Measurements from ENCODE around the gene CHCHD3. TPM values are rescaled to one million over a fixed set of nuclear protein-coding genes. Genes with fewer than 3 reads are reported as not detected.

Gene CHCHD3
- total RNA-seq, 2 experiments from 2014 or later = 83.5 to 83.8 TPM

DNA sequence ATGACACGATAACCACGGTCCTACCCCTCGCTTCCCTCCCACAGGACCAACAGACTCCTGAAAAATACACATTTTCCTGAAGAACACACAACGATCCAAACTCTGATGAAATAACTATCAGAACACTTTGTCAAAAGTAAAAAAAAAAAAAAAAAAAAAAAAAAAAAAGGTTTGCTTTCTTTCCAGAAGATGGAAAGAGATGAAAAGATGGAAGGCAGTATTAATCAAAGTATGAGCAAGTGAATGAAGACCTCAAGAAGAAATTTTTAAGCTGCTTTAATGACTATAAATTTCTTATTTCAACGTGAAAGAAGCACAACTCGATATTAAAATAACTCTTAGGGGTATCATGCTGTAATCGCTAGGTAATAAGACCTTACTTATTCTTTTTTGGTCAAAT lies 202.3 kb downstream of the CHCHD3 start:
- H3K27ac ChIP-seq (ENCODE audit: low read depth, low read length, poor library complexity, severe bottlenecking) = no peak overlapping the region
- TF ChIP-seq, protein P1, sequence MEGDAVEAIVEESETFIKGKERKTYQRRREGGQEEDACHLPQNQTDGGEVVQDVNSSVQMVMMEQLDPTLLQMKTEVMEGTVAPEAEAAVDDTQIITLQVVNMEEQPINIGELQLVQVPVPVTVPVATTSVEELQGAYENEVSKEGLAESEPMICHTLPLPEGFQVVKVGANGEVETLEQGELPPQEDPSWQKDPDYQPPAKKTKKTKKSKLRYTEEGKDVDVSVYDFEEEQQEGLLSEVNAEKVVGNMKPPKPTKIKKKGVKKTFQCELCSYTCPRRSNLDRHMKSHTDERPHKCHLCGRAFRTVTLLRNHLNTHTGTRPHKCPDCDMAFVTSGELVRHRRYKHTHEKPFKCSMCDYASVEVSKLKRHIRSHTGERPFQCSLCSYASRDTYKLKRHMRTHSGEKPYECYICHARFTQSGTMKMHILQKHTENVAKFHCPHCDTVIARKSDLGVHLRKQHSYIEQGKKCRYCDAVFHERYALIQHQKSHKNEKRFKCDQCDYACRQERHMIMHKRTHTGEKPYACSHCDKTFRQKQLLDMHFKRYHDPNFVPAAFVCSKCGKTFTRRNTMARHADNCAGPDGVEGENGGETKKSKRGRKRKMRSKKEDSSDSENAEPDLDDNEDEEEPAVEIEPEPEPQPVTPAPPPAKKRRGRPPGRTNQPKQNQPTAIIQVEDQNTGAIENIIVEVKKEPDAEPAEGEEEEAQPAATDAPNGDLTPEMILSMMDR (conservative IDR thresholded peaks at IDR 0.05; ENCODE audit: low read length) = no peak
- TF ChIP-seq EZH2phosphoT487 (IDR thresholded peaks at IDR 0.05; ENCODE audit: borderline replicate concordance, low read depth, low read length) = no peak
- H3K36me3 ChIP-seq (ENCODE audit: insufficient read depth, low read length) = peaks cover 26% of the 10 kb centered on the region
- H3K4me3 ChIP-seq (ENCODE audit: low read depth, low read length, poor library complexity, severe bottlenecking) = no peak overlapping the region
- H3K79me2 ChIP-seq (ENCODE audit: insufficient read depth, low read depth, low read length) = no peaks in the 10 kb centered on the region
- ChIA-PET CTCF (ENCODE audit: unreplicated experiment) (no interaction called here), POLR2A (interaction anchor here (0.6 to 1.2 kb wide), 3 partner anchors 27 to 172 kb away, joined by 3 to 4 read pairs (median 4); no protein-coding TSS in a partner anchor)
- intact Hi-C loops (cut with micrococcal nuclease; ENCODE audit: unreplicated experiment) = no loop called here
- no peaks in the 10 kb centered on the region for H4K20me1 ChIP-seq (ENCODE audit: insufficient read depth, low read length)
- H3K9me2 ChIP-seq (ENCODE audit: insufficient read depth, low read length) = no peaks in the 10 kb centered on the region
- H3K9me3 ChIP-seq (ENCODE audit: low read length) = no peaks in the 10 kb centered on the region
- H3K4me2 ChIP-seq (ENCODE audit: low read length) = no peak overlapping the region
- H3K4me1 ChIP-seq (ENCODE audit: insufficient read depth, low read length, poor library complexity, severe bottlenecking) = no peaks in the 10 kb centered on the region
- no TSS peak for BruUV-seq (replicated peaks)
- H2AFZ ChIP-seq (ENCODE audit: low read length) = no peak overlapping the region
- no peak for DNase-seq (ENCODE audit: low spot score)

DNA sequence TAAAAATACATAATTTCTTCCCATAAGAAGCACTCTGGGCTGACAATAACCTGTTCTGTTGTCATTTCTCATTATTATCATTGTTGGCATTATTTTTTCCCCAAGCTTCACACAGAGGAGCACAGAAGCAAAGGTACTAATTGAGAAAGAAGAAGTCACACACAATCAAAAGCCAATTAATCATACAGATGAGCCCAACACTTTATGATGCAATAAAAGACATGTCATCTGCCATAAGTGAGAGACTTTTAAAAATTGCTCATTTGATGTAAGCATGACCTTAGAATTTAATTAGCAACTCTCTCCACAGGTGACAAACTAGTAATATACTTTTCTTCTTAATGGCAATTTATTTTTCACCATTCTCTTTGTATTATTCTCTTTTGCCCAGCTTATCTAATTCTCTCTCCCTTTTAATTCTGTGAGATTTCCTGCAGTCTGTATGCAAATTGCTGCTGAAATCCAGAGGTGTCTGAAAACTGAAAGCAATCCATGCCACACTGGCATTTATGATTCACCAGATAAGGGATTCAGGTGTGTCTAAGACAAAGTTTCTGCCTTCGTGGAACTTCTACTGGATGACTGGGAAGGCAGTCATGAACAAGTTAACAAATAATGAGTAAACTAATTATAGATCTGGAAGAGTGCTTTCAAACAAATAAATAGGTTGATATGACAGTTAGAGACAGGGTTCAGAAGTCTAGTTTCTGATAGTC lies 203.5 kb downstream of the CHCHD3 start:
- Histone ChIP-seq H3K4me3 (ENCODE audit: low read depth, low read length, poor library complexity, severe bottlenecking) (no peak overlapping the region), H3K9me3 (ENCODE audit: low read length) (no peaks in the 10 kb centered on the region), H3K79me2 (ENCODE audit: insufficient read depth, low read depth, low read length) (no peaks in the 10 kb centered on the region), H4K20me1 (ENCODE audit: insufficient read depth, low read length) (no peaks in the 10 kb centered on the region), H3K36me3 (ENCODE audit: insufficient read depth, low read length) (peaks cover 15% of the 10 kb centered on the region; the same call in 1 of the 2 replicates), H3K4me1 (ENCODE audit: insufficient read depth, low read length, poor library complexity, severe bottlenecking) (no peaks in the 10 kb centered on the region), H3K9me2 (ENCODE audit: insufficient read depth, low read length) (no peaks in the 10 kb centered on the region), H3K27ac (ENCODE audit: low read depth, low read length, poor library complexity, severe bottlenecking) (no peak overlapping the region), H3K4me2 (ENCODE audit: low read length) (no peak overlapping the region), H2AFZ (ENCODE audit: low read length) (no peak overlapping the region)
- no peak for DNase-seq (ENCODE audit: low spot score)
- POLR2A ChIA-PET = interaction anchor here (1.2 kb wide), 1 partner anchor 45 kb away, joined by 4 read pairs; no protein-coding TSS in a partner anchor
- intact Hi-C loops (cut with micrococcal nuclease; ENCODE audit: unreplicated experiment) = no loop called here
- no TSS peak for BruUV-seq (replicated peaks)
- CTCF ChIA-PET (ENCODE audit: unreplicated experiment) = no interaction called here
- TF ChIP-seq, protein P1 (conservative IDR thresholded peaks at IDR 0.05; ENCODE audit: low read length) = no peak
- TF ChIP-seq EZH2phosphoT487 (IDR thresholded peaks at IDR 0.05; ENCODE audit: borderline replicate concordance, low read depth, low read length) = no peak

DNA sequence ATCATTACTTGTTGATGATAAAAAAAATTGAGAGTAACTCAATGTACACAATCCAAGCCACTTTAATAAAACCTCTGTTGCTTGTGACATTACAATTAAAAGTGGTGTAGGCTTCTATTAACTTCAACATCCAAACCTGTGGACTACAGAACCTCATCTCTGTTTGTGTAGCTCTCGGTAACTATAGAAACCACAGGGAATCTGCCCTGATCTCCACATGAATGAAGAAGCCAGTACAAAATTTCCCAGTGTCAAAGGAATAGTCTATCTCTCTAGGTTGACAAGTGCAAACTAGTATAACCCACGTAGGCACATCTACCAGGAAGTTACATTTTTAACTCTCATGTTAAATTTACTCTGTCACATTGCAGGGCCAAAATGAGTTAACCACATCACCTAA lies 204.3 kb downstream of the CHCHD3 start:
- no peak for DNase-seq (ENCODE audit: low spot score)
- peaks cover 14% of the 10 kb centered on the region; the same call in 1 of the 2 replicates for H3K36me3 ChIP-seq (ENCODE audit: insufficient read depth, low read length)
- H3K9me2 ChIP-seq (ENCODE audit: insufficient read depth, low read length) = no peaks in the 10 kb centered on the region
- ChIA-PET POLR2A (interaction anchor here (1.2 to 1.4 kb wide), 2 partner anchors 20 to 44 kb away, joined by 3 to 4 read pairs; no protein-coding TSS in a partner anchor), CTCF (ENCODE audit: unreplicated experiment) (no interaction called here)
- H3K27ac ChIP-seq (ENCODE audit: low read depth, low read length, poor library complexity, severe bottlenecking) = no peak overlapping the region
- intact Hi-C loops (cut with micrococcal nuclease; ENCODE audit: unreplicated experiment) = no loop called here
- no peaks in the 10 kb centered on the region for H3K9me3 ChIP-seq (ENCODE audit: low read length)
- H3K79me2 ChIP-seq (ENCODE audit: insufficient read depth, low read depth, low read length) = no peaks in the 10 kb centered on the region
- no peak for TF ChIP-seq EZH2phosphoT487 (IDR thresholded peaks at IDR 0.05; ENCODE audit: borderline replicate concordance, low read depth, low read length)
- TF ChIP-seq, protein P1 (conservative IDR thresholded peaks at IDR 0.05; ENCODE audit: low read length) = no peak
- H3K4me1 ChIP-seq (ENCODE audit: insufficient read depth, low read length, poor library complexity, severe bottlenecking) = no peaks in the 10 kb centered on the region
- no peak overlapping the region for H3K4me2 ChIP-seq (ENCODE audit: low read length)
- no peak overlapping the region for H2AFZ ChIP-seq (ENCODE audit: low read length)
- no peak overlapping the region for H3K4me3 ChIP-seq (ENCODE audit: low read depth, low read length, poor library complexity, severe bottlenecking)
- no peaks in the 10 kb centered on the region for H4K20me1 ChIP-seq (ENCODE audit: insufficient read depth, low read length)
- BruUV-seq (replicated peaks) = no TSS peak
